HepG2 (cell line): ENCODE results near the gene APOC3. TPM values are rescaled to one million over a fixed set of nuclear protein-coding genes. Genes with fewer than 3 reads are reported as not detected.

Experiments used
- CEBPB ChIP-seq: IDR thresholded peaks from 2 replicates; pipeline ENCODE4 v1.6.1; 2011; ENCODE audit warnings: low read depth, low read length, improper control_type of control experiment, borderline replicate concordance
- JUND ChIP-seq: sonication (generic); formaldehyde crosslinking; IDR thresholded peaks from 2 replicates; pipeline ENCODE4 v1.8.0; 2022; ENCODE audit warnings: mild to moderate bottlenecking, missing genetic modification reagents
- KDM5B ChIP-seq: sonication (generic); formaldehyde crosslinking; IDR thresholded peaks from 2 replicates; pipeline ENCODE4 v1.4.0; 2020; ENCODE audit warnings: missing genetic modification reagents, mild to moderate bottlenecking, borderline replicate concordance
- KLF11 ChIP-seq: IDR thresholded peaks from 2 replicates; pipeline ENCODE4 v1.6.1; 2016; ENCODE audit warnings: missing compliant biosample characterization
- NCOA1 ChIP-seq: sonication (generic); formaldehyde crosslinking; IDR thresholded peaks from 2 replicates; pipeline ENCODE4 v1.9.0; 2021; ENCODE audit warnings: missing genetic modification reagents
- NCOA2 ChIP-seq: sonication (generic); formaldehyde crosslinking; IDR thresholded peaks from 2 replicates; pipeline ENCODE4 v1.8.0; 2022; ENCODE audit warnings: inconsistent platforms
- NKX3-1 ChIP-seq: sonication (generic); formaldehyde crosslinking; IDR thresholded peaks from 2 replicates; pipeline ENCODE4 v1.5.0; 2020; ENCODE audit warnings: missing genetic modification reagents
- PHF21A ChIP-seq: sonication (generic); formaldehyde crosslinking; IDR thresholded peaks from 2 replicates; pipeline ENCODE4 v1.5.0; 2020; ENCODE audit warnings: mild to moderate bottlenecking, missing genetic modification reagents
- REPIN1 ChIP-seq: sonication (generic); formaldehyde crosslinking; IDR thresholded peaks from 2 replicates; pipeline ENCODE4 v1.8.0; 2022; ENCODE audit warnings: missing genetic modification reagents, low read depth, mild to moderate bottlenecking, borderline replicate concordance
- SOX5 ChIP-seq: IDR thresholded peaks from 2 replicates; pipeline ENCODE4 v1.6.1; 2016; ENCODE audit warnings: borderline replicate concordance
- TGIF2 ChIP-seq: IDR thresholded peaks from 2 replicates; pipeline ENCODE4 v1.6.1; 2016; ENCODE audit warnings: control low read depth, missing compliant biosample characterization
- THAP11 ChIP-seq: IDR thresholded peaks from 2 replicates; pipeline ENCODE4 v1.6.1; 2016; ENCODE audit warnings: missing biosample characterization, missing genetic modification reagents
- USF2 ChIP-seq, 2 experiments: sonication (generic) in 1 of 2; formaldehyde crosslinking in 1 of 2; IDR thresholded peaks; 2 replicates each; pipeline versions ENCODE4 v1.5.1 to v1.6.1; 2011 to 2020; ENCODE audit warnings: borderline replicate concordance in 1 of 2, low read depth in 1 of 2, low read length in 1 of 2, mild to moderate bottlenecking in 1 of 2, missing genetic modification reagents in 1 of 2, moderate library complexity in 1 of 2
- ZBTB7B ChIP-seq: sonication (generic); formaldehyde crosslinking; IDR thresholded peaks from 2 replicates; pipeline ENCODE4 v1.4.0; 2020; ENCODE audit warnings: missing genetic modification reagents
- ZBTB8A ChIP-seq: sonication (generic); formaldehyde crosslinking; IDR thresholded peaks from 2 replicates; pipeline ENCODE4 v1.4.0; 2020; ENCODE audit warnings: mild to moderate bottlenecking, low read depth, missing genetic modification reagents, borderline replicate concordance
- ZC3H4 ChIP-seq: sonication (generic); formaldehyde crosslinking; IDR thresholded peaks from 2 replicates; pipeline ENCODE4 v1.4.0; 2020; ENCODE audit warnings: missing genetic modification reagents, borderline replicate concordance
- ZNF160 ChIP-seq: sonication (generic); formaldehyde crosslinking; IDR thresholded peaks from 2 replicates; pipeline ENCODE4 v1.8.0; 2022; ENCODE audit warnings: mild to moderate bottlenecking, inconsistent platforms, missing genetic modification reagents
- ZNF335 ChIP-seq: sonication (generic); formaldehyde crosslinking; IDR thresholded peaks from 2 replicates; pipeline ENCODE4 v1.4.0; 2020; ENCODE audit warnings: missing genetic modification reagents
- ZNF766 ChIP-seq: sonication (generic); formaldehyde crosslinking; IDR thresholded peaks from 2 replicates; pipeline ENCODE4 v1.5.0; 2020; ENCODE audit warnings: missing genetic modification reagents, borderline replicate concordance
- ZSCAN9 ChIP-seq: IDR thresholded peaks from 2 replicates; pipeline ENCODE4 v1.6.1; 2016; ENCODE audit warnings: borderline replicate concordance
- polyA plus RNA-seq, 8 experiments: library from polyadenylated mRNA; depleted of rRNA in 3 of 8; stranded (reverse) in 7 of 8; unstranded in 1 of 8; fragments of >200 nt; fragmentation: Illumina TruSeq in 4 of 8; extraction: Trizol in 4 of 8; gene quantifications; 2 replicates each; pipeline versions ENCODE4 v1.2.1 to v1.2.3, GENCODE V29; 2011 to 2016; ENCODE audit warnings: low read depth in 4 of 8, missing spikeins in 1 of 8, mixed read lengths in 1 of 8; ENCODE audit not compliant: insufficient read depth in 1 of 8
- total RNA-seq, 5 experiments: library from RNA; depleted of rRNA; stranded (reverse); fragments of >200 nt; fragmentation: Illumina TruSeq; extraction: Trizol; gene quantifications; 2 replicates each; pipeline ENCODE4 v1.2.3, GENCODE V29; 2016; ENCODE audit warnings: low read depth in 1 of 5
- TF ChIP-seq, protein P1 (sequence below): sonication (generic); formaldehyde crosslinking; IDR thresholded peaks from 2 replicates; pipeline ENCODE4 v1.4.0; 2020; ENCODE audit warnings: missing genetic modification reagents
- TF ChIP-seq, protein P2 (sequence below): sonication (generic); formaldehyde crosslinking; IDR thresholded peaks from 2 replicates; pipeline ENCODE4 v1.9.0; 2022; ENCODE audit warnings: missing genetic modification reagents, mild to moderate bottlenecking, borderline replicate concordance

APOC3 gene
- total and polyA plus RNA-seq, 2 of the 13 experiments (the other 11 are each of a cell fraction or from before 2014, with no cell fraction given), result 314 to 687 TPM

GRCh38 chr11:116808262-116809175, 21.2 kb upstream of the APOC3 start (continued):
- TF ChIP-seq, protein P1, sequence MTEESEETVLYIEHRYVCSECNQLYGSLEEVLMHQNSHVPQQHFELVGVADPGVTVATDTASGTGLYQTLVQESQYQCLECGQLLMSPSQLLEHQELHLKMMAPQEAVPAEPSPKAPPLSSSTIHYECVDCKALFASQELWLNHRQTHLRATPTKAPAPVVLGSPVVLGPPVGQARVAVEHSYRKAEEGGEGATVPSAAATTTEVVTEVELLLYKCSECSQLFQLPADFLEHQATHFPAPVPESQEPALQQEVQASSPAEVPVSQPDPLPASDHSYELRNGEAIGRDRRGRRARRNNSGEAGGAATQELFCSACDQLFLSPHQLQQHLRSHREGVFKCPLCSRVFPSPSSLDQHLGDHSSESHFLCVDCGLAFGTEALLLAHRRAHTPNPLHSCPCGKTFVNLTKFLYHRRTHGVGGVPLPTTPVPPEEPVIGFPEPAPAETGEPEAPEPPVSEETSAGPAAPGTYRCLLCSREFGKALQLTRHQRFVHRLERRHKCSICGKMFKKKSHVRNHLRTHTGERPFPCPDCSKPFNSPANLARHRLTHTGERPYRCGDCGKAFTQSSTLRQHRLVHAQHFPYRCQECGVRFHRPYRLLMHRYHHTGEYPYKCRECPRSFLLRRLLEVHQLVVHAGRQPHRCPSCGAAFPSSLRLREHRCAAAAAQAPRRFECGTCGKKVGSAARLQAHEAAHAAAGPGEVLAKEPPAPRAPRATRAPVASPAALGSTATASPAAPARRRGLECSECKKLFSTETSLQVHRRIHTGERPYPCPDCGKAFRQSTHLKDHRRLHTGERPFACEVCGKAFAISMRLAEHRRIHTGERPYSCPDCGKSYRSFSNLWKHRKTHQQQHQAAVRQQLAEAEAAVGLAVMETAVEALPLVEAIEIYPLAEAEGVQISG (CRISPR knock-in tag), result peak; percentile 70
- TF ChIP-seq SOX5 (CRISPR knock-in tag) (peak; percentile 97), THAP11 (peak; percentile 58; the same call in 1 of the 2 replicates), NCOA1 (CRISPR knock-in tag) (peak; percentile 92), TGIF2 (CRISPR knock-in tag) (0 out of 2 replicates have a peak, but pooled peaks have one; percentile 65), CEBPB (peak; percentile 97), ZBTB7B (CRISPR knock-in tag) (peak; percentile 80), USF2 (IDR thresholded peaks at IDR 0.05; ENCODE audit: low read depth, low read length) (no peak), USF2 (CRISPR knock-in tag; IDR thresholded peaks at IDR 0.05; ENCODE audit: borderline replicate concordance) (no peak), PHF21A (peak; percentile 94), ZNF335 (CRISPR knock-in tag) (0 out of 2 replicates have a peak, but pooled peaks have one; percentile 53), ZSCAN9 (peak; percentile 93), KDM5B (CRISPR knock-in tag) (no peak; the same call in 1 of the 2 replicates), ZNF160 (CRISPR knock-in tag) (0 out of 2 replicates have a peak, but pooled peaks have one; percentile 41), REPIN1 (peak; percentile 80), NCOA2 (CRISPR knock-in tag) (peak; percentile 99), NKX3-1 (CRISPR knock-in tag) (0 out of 2 replicates have a peak, but pooled peaks have one; percentile 83), ZBTB8A (CRISPR knock-in tag) (0 out of 2 replicates have a peak, but pooled peaks have one; percentile 27), ZC3H4 (CRISPR knock-in tag) (no peak; the same call in none of the 2 replicates), JUND (CRISPR knock-in tag) (0 out of 2 replicates have a peak, but pooled peaks have one; percentile 49), ZNF766 (CRISPR knock-in tag) (no peak), KLF11 (no peak; the same call in none of the 2 replicates)
- TF ChIP-seq, protein P2, sequence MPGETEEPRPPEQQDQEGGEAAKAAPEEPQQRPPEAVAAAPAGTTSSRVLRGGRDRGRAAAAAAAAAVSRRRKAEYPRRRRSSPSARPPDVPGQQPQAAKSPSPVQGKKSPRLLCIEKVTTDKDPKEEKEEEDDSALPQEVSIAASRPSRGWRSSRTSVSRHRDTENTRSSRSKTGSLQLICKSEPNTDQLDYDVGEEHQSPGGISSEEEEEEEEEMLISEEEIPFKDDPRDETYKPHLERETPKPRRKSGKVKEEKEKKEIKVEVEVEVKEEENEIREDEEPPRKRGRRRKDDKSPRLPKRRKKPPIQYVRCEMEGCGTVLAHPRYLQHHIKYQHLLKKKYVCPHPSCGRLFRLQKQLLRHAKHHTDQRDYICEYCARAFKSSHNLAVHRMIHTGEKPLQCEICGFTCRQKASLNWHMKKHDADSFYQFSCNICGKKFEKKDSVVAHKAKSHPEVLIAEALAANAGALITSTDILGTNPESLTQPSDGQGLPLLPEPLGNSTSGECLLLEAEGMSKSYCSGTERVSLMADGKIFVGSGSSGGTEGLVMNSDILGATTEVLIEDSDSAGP (CRISPR knock-in tag), result peak; percentile 48; the same call in 1 of the 2 replicates
